ENCODE data around the gene LAD1.

The LAD1 gene

DNA sequence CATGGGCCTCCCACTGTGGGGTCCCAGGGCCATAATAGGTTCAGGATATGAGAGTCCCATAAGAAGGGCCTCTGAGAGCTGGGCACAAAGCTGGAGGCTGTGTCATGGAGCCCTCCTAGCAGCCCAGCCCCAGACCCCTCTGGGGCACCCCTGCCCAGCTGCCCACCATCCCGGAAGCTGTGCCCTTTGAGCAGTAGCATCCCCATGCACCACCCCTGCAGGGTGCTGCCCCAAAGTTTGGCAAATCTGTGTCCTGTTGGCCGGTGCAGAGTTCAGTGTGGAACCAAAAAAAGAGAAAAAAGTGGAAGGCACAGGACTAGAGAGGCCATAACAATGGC, 39.3 kb downstream of the LAD1 start:
- Histone ChIP-seq H3K4me3 (ENCODE audit: low read depth, low read length) (no peak overlapping the region), H3K27me3 (ENCODE audit: insufficient read depth, low read length) (no peaks in the 10 kb centered on the region), H3K36me3 (ENCODE audit: control insufficient read depth in 1 of 2, insufficient read depth in 2 of 2, low read length in 2 of 2) (no peaks in the 10 kb centered on the region), H3K9ac (ENCODE audit: low read length) (no peak overlapping the region), H3K4me1 (ENCODE audit: control insufficient read depth in 1 of 2, insufficient read depth in 2 of 2, low read length in 2 of 2) (peaks cover 9 to 10% of the 10 kb centered on the region in 2 experiments), H3K14ac (ENCODE audit: low read length) (no peak overlapping the region), H3K18ac (ENCODE audit: low read length) (no peak overlapping the region), H3K23ac (ENCODE audit: low read length) (no peak overlapping the region), H3K9me3 (ENCODE audit: insufficient read depth, low read depth, low read length) (peaks cover 2% of the 10 kb centered on the region), H4K8ac (ENCODE audit: low read depth, low read length) (no peak overlapping the region), H2BK5ac (ENCODE audit: low read depth, low read length, poor library complexity) (no peak overlapping the region), H2BK12ac (ENCODE audit: low read length) (no peak overlapping the region), H3K27ac (ENCODE audit: low read depth, low read length) (no peak overlapping the region), H2AK5ac (ENCODE audit: low read length) (no peak overlapping the region), H3K4ac (ENCODE audit: low read depth, low read length) (no peak overlapping the region), H4K12ac (ENCODE audit: low read depth, low read length) (no peak overlapping the region), H2AFZ (ENCODE audit: insufficient read depth, low read length, poor library complexity) (no peak overlapping the region), H3K79me1 (ENCODE audit: low read length) (no peaks in the 10 kb centered on the region), H3K4me2 (ENCODE audit: low read length) (no peak overlapping the region), H3K79me2 (ENCODE audit: control insufficient read depth, insufficient read depth, low read length, poor library complexity) (no peaks in the 10 kb centered on the region), H2BK120ac (ENCODE audit: insufficient read depth, low read length, poor library complexity) (no peak overlapping the region), H4K91ac (ENCODE audit: low read depth, low read length) (no peak overlapping the region)
- WGBS (ENCODE audit: extremely low coverage, insufficient coverage, insufficient read length), result no CpG with 5 or more reads among the region's 2 CpGs
- DNase-seq, result no peak

DNA sequence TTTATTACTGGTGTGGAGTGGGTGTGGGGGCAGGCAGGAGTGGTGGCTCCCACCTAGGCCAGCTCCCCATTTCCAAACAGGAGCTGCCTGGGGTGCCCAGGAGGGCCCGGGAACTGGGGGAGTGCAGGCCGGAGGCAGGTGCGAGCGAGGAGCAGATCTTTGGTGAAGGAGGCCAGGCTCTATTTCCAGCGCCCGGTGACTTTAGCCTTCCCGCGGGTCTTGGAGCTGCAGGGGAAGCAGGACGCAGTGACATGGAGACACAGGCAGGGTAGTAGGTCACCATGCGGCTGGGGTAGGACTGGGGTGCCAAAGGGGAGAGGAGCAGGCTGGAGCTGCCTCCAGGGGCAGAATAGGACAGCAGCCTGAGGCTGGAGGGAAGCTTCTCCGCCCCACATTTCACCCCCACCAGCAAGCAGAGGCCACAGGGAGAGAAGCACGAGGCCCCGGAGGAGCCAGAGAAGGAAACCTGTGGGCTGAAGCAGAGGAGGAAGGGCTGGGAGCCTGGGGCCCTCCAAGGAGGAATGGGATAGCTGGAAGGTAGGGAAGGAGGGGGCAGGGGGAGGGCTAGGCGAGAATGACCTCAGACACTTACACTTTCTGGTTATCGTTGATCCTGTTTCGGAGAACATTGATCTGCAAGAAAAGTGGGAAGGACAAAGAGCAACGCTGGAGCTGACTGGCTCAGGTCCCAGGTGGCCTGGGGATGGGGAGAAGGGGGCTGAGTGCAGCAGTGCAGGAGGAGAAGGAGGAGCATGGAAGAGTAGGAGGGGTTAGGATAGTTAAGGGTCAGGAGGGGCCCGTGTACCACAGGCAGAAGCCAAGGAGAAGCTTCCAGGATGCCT, 39.9 kb downstream of the LAD1 start:
- Histone ChIP-seq H4K91ac (ENCODE audit: low read depth, low read length) (no peak overlapping the region), H3K23ac (ENCODE audit: low read length) (no peak overlapping the region), H3K36me3 (ENCODE audit: control insufficient read depth in 1 of 2, insufficient read depth in 2 of 2, low read length in 2 of 2) (no peaks in the 10 kb centered on the region), H3K4me2 (ENCODE audit: low read length) (no peak overlapping the region), H2BK5ac (ENCODE audit: low read depth, low read length, poor library complexity) (no peak overlapping the region), H3K79me2 (ENCODE audit: control insufficient read depth, insufficient read depth, low read length, poor library complexity) (no peaks in the 10 kb centered on the region), H4K8ac (ENCODE audit: low read depth, low read length) (no peak overlapping the region), H2AFZ (ENCODE audit: insufficient read depth, low read length, poor library complexity) (no peak overlapping the region), H3K18ac (ENCODE audit: low read length) (no peak overlapping the region), H3K79me1 (ENCODE audit: low read length) (no peaks in the 10 kb centered on the region), H3K9me3 (ENCODE audit: insufficient read depth, low read depth, low read length) (peaks cover 2% of the 10 kb centered on the region), H3K9ac (ENCODE audit: low read length) (no peak overlapping the region), H3K4ac (ENCODE audit: low read depth, low read length) (no peak overlapping the region), H2BK12ac (ENCODE audit: low read length) (no peak overlapping the region), H2AK5ac (ENCODE audit: low read length) (no peak overlapping the region), H3K14ac (ENCODE audit: low read length) (no peak overlapping the region), H2BK120ac (ENCODE audit: insufficient read depth, low read length, poor library complexity) (no peak overlapping the region), H3K27ac (ENCODE audit: low read depth, low read length) (no peak overlapping the region), H3K4me1 (ENCODE audit: control insufficient read depth in 1 of 2, insufficient read depth in 2 of 2, low read length in 2 of 2) (peaks cover 9 to 10% of the 10 kb centered on the region in 2 experiments), H4K12ac (ENCODE audit: low read depth, low read length) (no peak overlapping the region), H3K27me3 (ENCODE audit: insufficient read depth, low read length) (no peaks in the 10 kb centered on the region), H3K4me3 (ENCODE audit: low read depth, low read length) (no peak overlapping the region)
- DNase-seq, result no peak
- no CpG with 5 or more reads among the region's 18 CpGs for WGBS (ENCODE audit: extremely low coverage, insufficient coverage, insufficient read length)

DNA sequence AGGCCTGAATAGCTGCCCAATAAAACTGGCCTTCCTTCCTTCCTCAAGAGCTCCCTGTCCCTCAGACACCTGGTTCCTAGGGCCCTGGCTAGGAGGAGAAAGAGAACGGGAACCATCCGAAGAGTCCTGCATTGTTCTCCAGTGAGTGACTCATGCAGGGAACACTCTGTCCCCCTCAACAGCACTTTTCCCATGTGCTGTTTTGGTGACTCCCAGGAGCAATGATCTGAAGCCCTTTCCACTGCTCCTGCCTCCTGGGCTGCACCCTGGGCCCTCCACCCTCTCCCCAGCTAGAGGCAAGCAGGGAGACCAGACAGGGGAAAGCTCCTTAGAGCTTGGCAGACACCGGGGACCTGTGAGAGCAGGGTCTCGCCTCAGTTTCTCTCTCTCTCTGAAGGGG, 40.5 kb downstream of the LAD1 start:
- Histone ChIP-seq H3K4me3 (ENCODE audit: low read depth, low read length) (no peak overlapping the region), H3K27me3 (ENCODE audit: insufficient read depth, low read length) (no peaks in the 10 kb centered on the region), H4K8ac (ENCODE audit: low read depth, low read length) (no peak overlapping the region), H3K4me1 (ENCODE audit: control insufficient read depth in 1 of 2, insufficient read depth in 2 of 2, low read length in 2 of 2) (peaks cover 9 to 10% of the 10 kb centered on the region in 2 experiments), H3K36me3 (ENCODE audit: control insufficient read depth in 1 of 2, insufficient read depth in 2 of 2, low read length in 2 of 2) (no peaks in the 10 kb centered on the region), H3K18ac (ENCODE audit: low read length) (no peak overlapping the region), H3K4ac (ENCODE audit: low read depth, low read length) (no peak overlapping the region), H2AFZ (ENCODE audit: insufficient read depth, low read length, poor library complexity) (no peak overlapping the region), H3K14ac (ENCODE audit: low read length) (no peak overlapping the region), H3K9me3 (ENCODE audit: insufficient read depth, low read depth, low read length) (peaks cover 2% of the 10 kb centered on the region), H2BK12ac (ENCODE audit: low read length) (no peak overlapping the region), H4K12ac (ENCODE audit: low read depth, low read length) (no peak overlapping the region), H2BK5ac (ENCODE audit: low read depth, low read length, poor library complexity) (no peak overlapping the region), H3K9ac (ENCODE audit: low read length) (no peak overlapping the region), H2BK120ac (ENCODE audit: insufficient read depth, low read length, poor library complexity) (no peak overlapping the region), H3K27ac (ENCODE audit: low read depth, low read length) (no peak overlapping the region), H2AK5ac (ENCODE audit: low read length) (no peak overlapping the region), H3K79me1 (ENCODE audit: low read length) (no peaks in the 10 kb centered on the region), H3K79me2 (ENCODE audit: control insufficient read depth, insufficient read depth, low read length, poor library complexity) (no peaks in the 10 kb centered on the region), H4K91ac (ENCODE audit: low read depth, low read length) (no peak overlapping the region), H3K23ac (ENCODE audit: low read length) (no peak overlapping the region), H3K4me2 (ENCODE audit: low read length) (no peak overlapping the region)
- no CpG with 5 or more reads among the region's 4 CpGs for WGBS (ENCODE audit: extremely low coverage, insufficient coverage, insufficient read length)
- no peak for DNase-seq

DNA sequence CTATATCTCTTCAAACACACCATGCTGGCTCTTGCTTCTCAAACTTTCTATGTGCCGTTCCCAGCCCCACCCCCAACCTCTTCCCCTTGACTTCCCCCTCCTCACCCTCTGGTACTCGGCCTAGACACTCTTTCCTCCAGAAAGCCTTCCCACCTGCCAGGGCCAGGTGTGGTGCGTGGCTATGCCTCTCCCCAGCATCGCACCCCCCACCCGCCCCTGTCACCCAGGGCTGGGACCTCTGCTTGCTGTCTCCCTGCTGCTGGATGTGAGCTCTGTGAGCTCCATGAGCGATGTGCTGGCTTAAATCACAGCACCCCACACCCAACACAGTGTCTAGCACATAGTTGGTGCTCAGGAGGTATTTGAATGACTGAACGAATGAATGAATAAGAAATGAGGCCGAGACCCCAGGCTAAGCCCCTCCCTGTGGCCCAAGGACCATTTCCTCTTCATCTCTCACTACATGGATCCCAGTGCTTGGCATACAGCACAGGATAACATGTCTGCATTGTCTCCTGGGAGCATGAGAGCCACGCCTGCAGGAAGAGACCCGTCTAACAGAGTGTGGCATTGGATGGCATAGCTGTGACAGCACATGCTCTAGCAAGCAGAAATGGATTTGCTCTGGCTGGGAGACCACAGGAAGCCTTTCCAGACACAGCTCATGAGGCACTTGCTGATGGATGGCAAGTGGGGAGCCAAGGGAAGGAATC, 41.3 kb downstream of the LAD1 start:
- Histone ChIP-seq H3K4me1 (ENCODE audit: control insufficient read depth in 1 of 2, insufficient read depth in 2 of 2, low read length in 2 of 2) (peaks cover 9 to 14% of the 10 kb centered on the region in 2 experiments), H3K79me2 (ENCODE audit: control insufficient read depth, insufficient read depth, low read length, poor library complexity) (no peaks in the 10 kb centered on the region), H3K4me3 (ENCODE audit: low read depth, low read length) (no peak overlapping the region), H3K18ac (ENCODE audit: low read length) (no peak overlapping the region), H4K8ac (ENCODE audit: low read depth, low read length) (no peak overlapping the region), H3K9ac (ENCODE audit: low read length) (no peak overlapping the region), H2BK5ac (ENCODE audit: low read depth, low read length, poor library complexity) (no peak overlapping the region), H2BK120ac (ENCODE audit: insufficient read depth, low read length, poor library complexity) (no peak overlapping the region), H3K27me3 (ENCODE audit: insufficient read depth, low read length) (no peaks in the 10 kb centered on the region), H3K79me1 (ENCODE audit: low read length) (no peaks in the 10 kb centered on the region), H3K36me3 (ENCODE audit: control insufficient read depth in 1 of 2, insufficient read depth in 2 of 2, low read length in 2 of 2) (no peaks in the 10 kb centered on the region), H3K14ac (ENCODE audit: low read length) (no peak overlapping the region), H3K27ac (ENCODE audit: low read depth, low read length) (no peak overlapping the region), H3K4me2 (ENCODE audit: low read length) (no peak overlapping the region), H2BK12ac (ENCODE audit: low read length) (no peak overlapping the region), H3K9me3 (ENCODE audit: insufficient read depth, low read depth, low read length) (peaks cover 2% of the 10 kb centered on the region), H4K12ac (ENCODE audit: low read depth, low read length) (no peak overlapping the region), H3K23ac (ENCODE audit: low read length) (no peak overlapping the region), H3K4ac (ENCODE audit: low read depth, low read length) (no peak overlapping the region), H4K91ac (ENCODE audit: low read depth, low read length) (no peak overlapping the region), H2AFZ (ENCODE audit: insufficient read depth, low read length, poor library complexity) (no peak overlapping the region), H2AK5ac (ENCODE audit: low read length) (no peak overlapping the region)
- no CpG with 5 or more reads among the region's 10 CpGs for WGBS (ENCODE audit: extremely low coverage, insufficient coverage, insufficient read length)
- no peak for DNase-seq

All from trophoblast cell (in vitro differentiated cells and primary cell).